ENCODE measurements around the gene PRTN3. TPM values are rescaled to one million over a fixed set of nuclear protein-coding genes. Genes with fewer than 3 reads are reported as not detected.
A peak's percentile ranks its signal among the peaks of the same experiment; 100 is the strongest.
"Not testable (repeated sequence)": the region's sequence is repeated elsewhere in the genome, so short reads cannot be mapped to it uniquely, and the experiment has no call there.

Gene PRTN3
- total RNA-seq, 1 donor from 2014 or later = not detected

DNA sequence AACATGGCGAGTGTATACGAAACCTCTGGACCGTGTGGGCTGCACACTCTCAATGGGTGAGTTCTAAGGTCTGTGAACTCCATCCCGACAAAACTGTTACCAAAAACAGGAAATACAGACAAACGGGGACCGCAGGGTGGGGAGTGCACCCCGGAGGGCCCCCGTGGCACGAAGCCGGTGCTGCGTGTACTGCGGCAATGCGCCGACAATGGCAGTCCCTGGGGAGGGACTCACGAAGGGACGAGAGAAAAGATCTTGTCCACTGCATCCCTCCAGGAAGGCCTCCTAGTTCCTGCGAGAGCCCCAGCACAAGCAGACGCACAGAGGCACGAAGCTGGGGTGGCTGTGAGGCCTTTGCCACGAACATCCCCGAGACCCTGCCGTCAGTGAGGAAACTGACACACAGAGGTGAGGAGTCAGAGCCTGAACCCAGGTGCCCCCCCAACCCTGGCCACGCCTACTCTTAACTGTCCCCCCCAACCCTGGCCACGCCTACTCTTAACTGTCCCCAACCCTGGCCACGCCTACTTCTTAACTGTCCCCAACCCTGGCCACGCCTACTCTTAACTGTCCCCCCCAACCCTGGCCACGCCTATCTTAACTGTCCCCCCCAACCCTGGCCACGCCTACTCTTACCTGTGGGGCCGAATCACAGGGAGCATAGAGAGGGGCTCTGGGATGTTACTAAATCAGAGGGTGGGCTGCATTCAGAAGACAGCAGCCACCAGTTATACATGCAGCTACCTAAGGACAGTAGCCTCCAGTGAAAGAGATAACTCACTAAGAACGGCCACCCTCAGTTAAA, 48.0 kb downstream of the PRTN3 start:
- H3K9me3 Mint-ChIP-seq (ENCODE audit: unreplicated experiment) = peaks cover 13% of the 10 kb centered on the region
- peaks cover 7% of the 10 kb centered on the region for H3K27me3 Mint-ChIP-seq (ENCODE audit: unreplicated experiment)
- TF ChIP-seq, protein P1, sequence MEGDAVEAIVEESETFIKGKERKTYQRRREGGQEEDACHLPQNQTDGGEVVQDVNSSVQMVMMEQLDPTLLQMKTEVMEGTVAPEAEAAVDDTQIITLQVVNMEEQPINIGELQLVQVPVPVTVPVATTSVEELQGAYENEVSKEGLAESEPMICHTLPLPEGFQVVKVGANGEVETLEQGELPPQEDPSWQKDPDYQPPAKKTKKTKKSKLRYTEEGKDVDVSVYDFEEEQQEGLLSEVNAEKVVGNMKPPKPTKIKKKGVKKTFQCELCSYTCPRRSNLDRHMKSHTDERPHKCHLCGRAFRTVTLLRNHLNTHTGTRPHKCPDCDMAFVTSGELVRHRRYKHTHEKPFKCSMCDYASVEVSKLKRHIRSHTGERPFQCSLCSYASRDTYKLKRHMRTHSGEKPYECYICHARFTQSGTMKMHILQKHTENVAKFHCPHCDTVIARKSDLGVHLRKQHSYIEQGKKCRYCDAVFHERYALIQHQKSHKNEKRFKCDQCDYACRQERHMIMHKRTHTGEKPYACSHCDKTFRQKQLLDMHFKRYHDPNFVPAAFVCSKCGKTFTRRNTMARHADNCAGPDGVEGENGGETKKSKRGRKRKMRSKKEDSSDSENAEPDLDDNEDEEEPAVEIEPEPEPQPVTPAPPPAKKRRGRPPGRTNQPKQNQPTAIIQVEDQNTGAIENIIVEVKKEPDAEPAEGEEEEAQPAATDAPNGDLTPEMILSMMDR (IDR thresholded peaks at IDR 0.05; ENCODE audit: partially characterized antibody, unreplicated experiment) = no peak
- H3K4me1 Mint-ChIP-seq (ENCODE audit: low read depth, unreplicated experiment) = peaks cover 3% of the 10 kb centered on the region
- no peak overlapping the region for H3K27ac Mint-ChIP-seq (ENCODE audit: unreplicated experiment)
- H3K36me3 Mint-ChIP-seq (ENCODE audit: unreplicated experiment) = no peaks in the 10 kb centered on the region
- no peak for DNase-seq
- H3K4me3 Mint-ChIP-seq (ENCODE audit: unreplicated experiment) = no peak overlapping the region

- Mint-ChIP-seq H3K4me1 (ENCODE audit: low read depth, unreplicated experiment) (peaks cover 3% of the 10 kb centered on the region), H3K9me3 (ENCODE audit: unreplicated experiment) (peaks cover 15% of the 10 kb centered on the region), H3K4me3 (ENCODE audit: unreplicated experiment) (no peak overlapping the region), H3K36me3 (ENCODE audit: unreplicated experiment) (no peaks in the 10 kb centered on the region), H3K27ac (ENCODE audit: unreplicated experiment) (no peak overlapping the region), H3K27me3 (ENCODE audit: unreplicated experiment) (peaks cover 11% of the 10 kb centered on the region)
- no peak for DNase-seq
- TF ChIP-seq, protein P1 (IDR thresholded peaks at IDR 0.05; ENCODE audit: partially characterized antibody, unreplicated experiment) = no peak
These were observed 49.0 kb downstream of the PRTN3 start for GRCh38 chr19:889662-890295.

GRCh38 chr19:890831-891230, 50.0 kb downstream of the PRTN3 start:
- H3K27ac Mint-ChIP-seq (ENCODE audit: unreplicated experiment) = peak overlapping the region; percentile 43
- peaks cover 11% of the 10 kb centered on the region for H3K27me3 Mint-ChIP-seq (ENCODE audit: unreplicated experiment)
- TF ChIP-seq, protein P1 (IDR thresholded peaks at IDR 0.05; ENCODE audit: partially characterized antibody, unreplicated experiment) = no peak
- H3K9me3 Mint-ChIP-seq (ENCODE audit: unreplicated experiment) = peaks cover 18% of the 10 kb centered on the region
- DNase-seq = no peak
- H3K4me3 Mint-ChIP-seq (ENCODE audit: unreplicated experiment) = peak overlapping the region; percentile 52
- H3K4me1 Mint-ChIP-seq (ENCODE audit: low read depth, unreplicated experiment) = peaks cover 3% of the 10 kb centered on the region
- no peaks in the 10 kb centered on the region for H3K36me3 Mint-ChIP-seq (ENCODE audit: unreplicated experiment)

DNA sequence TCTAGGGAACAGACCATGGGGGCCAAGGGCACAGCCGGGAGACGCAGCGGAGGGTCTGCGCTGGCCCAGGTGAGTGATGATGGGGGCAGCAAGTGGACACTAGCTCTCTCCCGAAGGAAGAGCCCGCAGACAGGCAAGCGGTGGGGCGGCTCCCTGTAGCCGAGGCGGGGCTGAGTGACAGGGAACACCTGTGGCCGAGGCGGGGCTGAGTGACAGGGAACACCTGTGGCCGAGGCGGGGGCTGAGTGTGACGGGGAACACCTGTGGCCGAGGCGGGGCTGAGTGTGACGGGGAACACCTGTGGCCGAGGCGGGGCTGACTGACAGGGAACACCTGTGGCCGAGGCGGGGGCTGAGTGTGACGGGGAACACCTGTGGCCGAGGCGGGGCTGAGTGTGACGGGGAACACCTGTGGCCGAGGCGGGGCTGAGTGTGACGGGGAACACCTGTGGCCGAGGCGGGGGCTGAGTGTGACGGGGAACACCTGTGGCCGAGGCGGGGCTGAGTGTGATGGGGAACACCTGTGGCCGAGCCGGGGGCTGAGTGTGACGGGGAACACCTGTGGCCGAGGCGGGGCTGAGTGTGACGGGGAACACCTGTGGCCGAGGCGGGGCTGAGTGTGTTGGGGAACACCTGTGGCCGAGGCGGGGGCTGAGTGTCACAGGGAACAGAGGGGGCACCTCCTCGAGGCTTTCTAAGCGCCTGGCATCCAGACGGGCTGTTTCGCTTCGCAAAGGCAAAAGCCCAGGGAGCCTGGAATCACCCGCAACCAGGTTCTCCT, 50.8 kb downstream of the PRTN3 start:
- H3K27me3 Mint-ChIP-seq (ENCODE audit: unreplicated experiment) = peaks cover 11% of the 10 kb centered on the region
- DNase-seq; H3K36me3 Mint-ChIP-seq (ENCODE audit: unreplicated experiment); H3K27ac Mint-ChIP-seq (ENCODE audit: unreplicated experiment); H3K4me1 Mint-ChIP-seq (ENCODE audit: low read depth, unreplicated experiment): not testable (repeated sequence)
- peaks cover 18% of the 10 kb centered on the region for H3K9me3 Mint-ChIP-seq (ENCODE audit: unreplicated experiment)
- peak overlapping the region; percentile 82 for H3K4me3 Mint-ChIP-seq (ENCODE audit: unreplicated experiment)

GRCh38 chr19:892243-892893, 51.6 kb downstream of the PRTN3 start:
- TF ChIP-seq, protein P1 (IDR thresholded peaks at IDR 0.05; ENCODE audit: partially characterized antibody, unreplicated experiment) = no peak
- Mint-ChIP-seq H3K27ac (ENCODE audit: unreplicated experiment) (peak overlapping the region; percentile 12), H3K36me3 (ENCODE audit: unreplicated experiment) (no peaks in the 10 kb centered on the region), H3K4me1 (ENCODE audit: low read depth, unreplicated experiment) (peaks cover 3% of the 10 kb centered on the region), H3K4me3 (ENCODE audit: unreplicated experiment) (peak overlapping the region; percentile 82), H3K27me3 (ENCODE audit: unreplicated experiment) (peaks cover 13% of the 10 kb centered on the region), H3K9me3 (ENCODE audit: unreplicated experiment) (peaks cover 19% of the 10 kb centered on the region)
- peak; percentile 55 for DNase-seq

Measured in glutamatergic neuron (in vitro differentiated cells).